Measurements from ENCODE around the gene ZCCHC2. TPM values are rescaled to one million over a fixed set of nuclear protein-coding genes. Genes with fewer than 3 reads are reported as not detected.

The ZCCHC2 gene
- total and polyA plus RNA-seq, 2 experiments from 2014 or later, result 3.3 to 14.9 TPM

GRCh38 chr18:62564044-62564443, 41.2 kb downstream of the ZCCHC2 start:
- no peaks in the 10 kb centered on the region for H3K27me3 ChIP-seq
- TF ChIP-seq EZH2phosphoT487 (IDR thresholded peaks at IDR 0.05; ENCODE audit: low read depth, severe bottlenecking, unreplicated experiment), result no peak
- no peak for TF ChIP-seq CTCF (IDR thresholded peaks at IDR 0.05; ENCODE audit: poor library complexity)
- no peak for TF ChIP-seq EZH2 (IDR thresholded peaks at IDR 0.05; ENCODE audit: borderline replicate concordance)

GRCh38 chr18:62566199-62566598, 43.4 kb downstream of the ZCCHC2 start:
- no peaks in the 10 kb centered on the region for H3K27me3 ChIP-seq
- H3K4me3 ChIP-seq, result no peak overlapping the region
- H3K9me2 ChIP-seq (replicated peaks; ENCODE audit: insufficient read depth), result no peaks in the 10 kb centered on the region
- H2AFZ ChIP-seq, result no peak overlapping the region
- no peaks in the 10 kb centered on the region for H3K4me1 ChIP-seq (ENCODE audit: insufficient read depth)
- peak; percentile 19 for DNase-seq (ENCODE audit: low spot score)
- no peaks in the 10 kb centered on the region for H3K79me2 ChIP-seq
- no peaks in the 10 kb centered on the region for H3K9me3 ChIP-seq (ENCODE audit: low read depth)
- 69% methylated on average over 5 of the region's 5 CpGs for WGBS (ENCODE audit: low lambda C conversion rate, missing lambda C conversion rate)
- H3K36me3 ChIP-seq (replicated peaks; ENCODE audit: insufficient read depth, low read depth), result no peaks in the 10 kb centered on the region
- H3K27ac ChIP-seq, result no peak overlapping the region
- no peaks in the 10 kb centered on the region for H4K20me1 ChIP-seq (ENCODE audit: insufficient read depth, poor library complexity, severe bottlenecking)
- no peak overlapping the region for H3K4me2 ChIP-seq
- TF ChIP-seq EZH2 (IDR thresholded peaks at IDR 0.05; ENCODE audit: borderline replicate concordance) (no peak), CTCF (IDR thresholded peaks at IDR 0.05; ENCODE audit: poor library complexity) (peak; percentile 23), EZH2phosphoT487 (IDR thresholded peaks at IDR 0.05; ENCODE audit: low read depth, severe bottlenecking, unreplicated experiment) (no peak)

More at GRCh38 chr18:62564044-62564443, 41.2 kb downstream of the ZCCHC2 start:
- no peaks in the 10 kb centered on the region for H3K4me1 ChIP-seq (ENCODE audit: insufficient read depth)
- no peak overlapping the region for H3K4me3 ChIP-seq
- H3K27ac ChIP-seq, result no peak overlapping the region
- no peaks in the 10 kb centered on the region for H4K20me1 ChIP-seq (ENCODE audit: insufficient read depth, poor library complexity, severe bottlenecking)
- H3K4me2 ChIP-seq, result no peak overlapping the region
- H3K36me3 ChIP-seq (replicated peaks; ENCODE audit: insufficient read depth, low read depth), result no peaks in the 10 kb centered on the region
- DNase-seq (ENCODE audit: low spot score), result no peak
- H3K9me3 ChIP-seq (ENCODE audit: low read depth), result no peaks in the 10 kb centered on the region
- no peak overlapping the region for H2AFZ ChIP-seq
- H3K9me2 ChIP-seq (replicated peaks; ENCODE audit: insufficient read depth), result no peaks in the 10 kb centered on the region
- no peaks in the 10 kb centered on the region for H3K79me2 ChIP-seq
- WGBS (ENCODE audit: low lambda C conversion rate, missing lambda C conversion rate), result 77% methylated on average over 3 of the region's 3 CpGs

GRCh38 chr18:62566818-62567217, 44.0 kb downstream of the ZCCHC2 start:
- Histone ChIP-seq H3K36me3 (replicated peaks; ENCODE audit: insufficient read depth, low read depth) (no peaks in the 10 kb centered on the region), H3K9me3 (ENCODE audit: low read depth) (no peaks in the 10 kb centered on the region), H3K27ac (no peak overlapping the region), H3K4me1 (ENCODE audit: insufficient read depth) (no peaks in the 10 kb centered on the region), H3K4me3 (no peak overlapping the region), H3K9me2 (replicated peaks; ENCODE audit: insufficient read depth) (no peaks in the 10 kb centered on the region), H2AFZ (no peak overlapping the region), H3K79me2 (no peaks in the 10 kb centered on the region), H3K4me2 (no peak overlapping the region), H3K27me3 (no peaks in the 10 kb centered on the region), H4K20me1 (ENCODE audit: insufficient read depth, poor library complexity, severe bottlenecking) (no peaks in the 10 kb centered on the region)
- DNase-seq (ENCODE audit: low spot score), result no peak
- WGBS (ENCODE audit: low lambda C conversion rate, missing lambda C conversion rate), result 98% methylated on average over 4 of the region's 4 CpGs
- TF ChIP-seq EZH2phosphoT487 (IDR thresholded peaks at IDR 0.05; ENCODE audit: low read depth, severe bottlenecking, unreplicated experiment), result no peak
- no peak for TF ChIP-seq EZH2 (IDR thresholded peaks at IDR 0.05; ENCODE audit: borderline replicate concordance)
- TF ChIP-seq CTCF (IDR thresholded peaks at IDR 0.05; ENCODE audit: poor library complexity), result no peak

All from hepatocyte (in vitro differentiated cells).